GM12878 (cell line): ENCODE data around the gene BCAS2. TPM values are rescaled to one million over a fixed set of nuclear protein-coding genes. Genes with fewer than 3 reads are reported as not detected.

ENCODE experiments used
- ATAC-seq: fragments of 200-7000 bp; cut with Tn5 transposase; 3 replicates; pipeline ENCODE4 v1.9.1; 2020; ENCODE audit warnings: mild to moderate bottlenecking, moderate library complexity
- BruUV-seq: library from RNA; stranded (reverse); fragments of 400-500 nt; replicated peaks from 2 replicates; lab custom pipeline; 2021; lab: Mats Ljungman, UMichigan
- CTCF ChIA-PET: fragments of 300-600 bp; sonication (Branson Sonifier 250); formaldehyde crosslinking; extraction: SDS; loops from one replicate; lab custom pipeline; 2021; ENCODE audit warnings: inconsistent platforms; lab: Yijun Ruan, JAX
- POLR2A ChIA-PET: fragments of 350-600 bp; formaldehyde crosslinking; extraction: SDS; loops from one replicate; lab custom pipeline; 2021; ENCODE audit warnings: inconsistent platforms; lab: Charles Lee
- RAD21 ChIA-PET: fragments of 300-600 bp; sonication (Branson Sonifier 250); formaldehyde crosslinking; loops from one replicate; lab custom pipeline; 2023; ENCODE audit warnings: antibody characterized with exemption; ENCODE audit not compliant: unreplicated experiment; lab: Charles Lee
- SMC1A ChIA-PET: fragments of 300-600 bp; sonication (Branson Sonifier 250); formaldehyde crosslinking; loops from one replicate; lab custom pipeline; 2023; ENCODE audit not compliant: unreplicated experiment, uncharacterized antibody; lab: Charles Lee
- DNase-seq: peaks from one replicate; pipeline ENCODE4 v3.0.0-alpha.2; 2011; ENCODE audit warnings: low read depth, low spot score
- FAIRE-seq: peaks from 3 replicates; lab custom pipeline; 2011; peaks lifted over from hg19 to GRCh38; lab: Jason Lieb, UNC
- H2AFZ ChIP-seq: 2 replicates; pipeline ENCODE4 v1.6.0; 2011; ENCODE audit warnings: low read depth, low read length, control low read depth; ENCODE audit not compliant: control insufficient read depth
- H3K27ac ChIP-seq: 2 replicates; pipeline ENCODE4 v1.5.1; 2011; ENCODE audit warnings: control low read depth; ENCODE audit not compliant: control insufficient read depth, insufficient read depth
- H3K27me3 ChIP-seq, 2 experiments: replicated peaks in 1 of 2; 2 replicates each; pipeline versions ENCODE4 v1.6.0 to v1.6.1; 2011; ENCODE audit warnings: low read length in 1 of 2; ENCODE audit not compliant: control insufficient read depth in 2 of 2, insufficient read depth in 2 of 2
- H3K36me3 ChIP-seq, 2 experiments: 2 replicates each; pipeline ENCODE4 v1.5.1; 2011; ENCODE audit warnings: low read length in 1 of 2; ENCODE audit not compliant: control insufficient read depth in 2 of 2, insufficient read depth in 2 of 2
- H3K4me1 ChIP-seq: 2 replicates; pipeline ENCODE4 v1.6.1; 2011; ENCODE audit warnings: mild to moderate bottlenecking, low read length, moderate library complexity, mixed read lengths; ENCODE audit not compliant: control insufficient read depth, insufficient read depth
- H3K4me2 ChIP-seq: 2 replicates; pipeline ENCODE4 v1.6.0; 2011; ENCODE audit warnings: control low read depth; ENCODE audit not compliant: control insufficient read depth, insufficient read depth
- H3K4me3 ChIP-seq: fragments of 200-600 bp; sonication (generic); 2 replicates; pipeline ENCODE4 v1.5.1; 2016
- H3K79me2 ChIP-seq: 2 replicates; pipeline ENCODE4 v1.6.0; 2011; ENCODE audit warnings: low read length; ENCODE audit not compliant: control insufficient read depth, insufficient read depth
- H3K9ac ChIP-seq: 2 replicates; pipeline ENCODE4 v1.8.0; 2011; ENCODE audit warnings: low read length, control low read depth, mixed read lengths; ENCODE audit not compliant: control insufficient read depth, insufficient read depth
- H3K9me3 ChIP-seq: replicated peaks from 3 replicates; pipeline ENCODE4 v1.5.1; 2011; ENCODE audit warnings: mild to moderate bottlenecking, low read length; ENCODE audit not compliant: control insufficient read depth, insufficient read depth
- H4K20me1 ChIP-seq: 2 replicates; pipeline ENCODE4 v1.6.0; 2011; ENCODE audit not compliant: control insufficient read depth, insufficient read depth
- BRCA1 ChIP-seq: IDR thresholded peaks from 2 replicates; pipeline ENCODE4 v1.6.1; 2011; ENCODE audit warnings: low read depth, low read length, improper control_type of control experiment
- CEBPZ ChIP-seq: fragments of 150-350 bp; IDR thresholded peaks from 2 replicates; pipeline ENCODE4 v1.6.1; 2016; ENCODE audit warnings: low read depth, low read length
- CHD4 ChIP-seq: fragments of 200-600 bp; sonication (generic); IDR thresholded peaks from 2 replicates; pipeline ENCODE4 v1.6.1; 2016; ENCODE audit warnings: mild to moderate bottlenecking
- CREM ChIP-seq: IDR thresholded peaks from 2 replicates; pipeline ENCODE4 v1.6.1; 2014; ENCODE audit warnings: antibody characterized with exemption, low read depth
- GABPA ChIP-seq: IDR thresholded peaks from 2 replicates; pipeline ENCODE4 v1.6.1; 2014; ENCODE audit warnings: antibody characterized with exemption, low read depth, mild to moderate bottlenecking, inconsistent platforms
- HDGF ChIP-seq: fragments of 450-650 bp; IDR thresholded peaks from 2 replicates; pipeline ENCODE4 v1.6.1; 2016; ENCODE audit warnings: antibody characterized with exemption
- IRF3 ChIP-seq: fragments of 450-650 bp; IDR thresholded peaks from 2 replicates; pipeline ENCODE4 v1.6.1; 2014; ENCODE audit warnings: mild to moderate bottlenecking
- JUNB ChIP-seq: IDR thresholded peaks from 2 replicates; pipeline ENCODE4 v1.6.1; 2016; ENCODE audit warnings: antibody characterized with exemption, mild to moderate bottlenecking
- MEF2B ChIP-seq: fragments of 450-650 bp; IDR thresholded peaks from 2 replicates; pipeline ENCODE4 v1.6.1; 2018; ENCODE audit warnings: mild to moderate bottlenecking, moderate library complexity; ENCODE audit not compliant: partially characterized antibody, poor library complexity, severe bottlenecking
- NFXL1 ChIP-seq: fragments of 450-650 bp; IDR thresholded peaks from 2 replicates; pipeline ENCODE4 v1.6.1; 2017; ENCODE audit warnings: antibody characterized with exemption, mild to moderate bottlenecking, borderline replicate concordance
- SMAD5 ChIP-seq: IDR thresholded peaks from 2 replicates; pipeline ENCODE4 v1.6.1; 2016; ENCODE audit warnings: antibody characterized with exemption, low read depth
- YBX1 ChIP-seq: fragments of 450-650 bp; IDR thresholded peaks from 2 replicates; pipeline ENCODE4 v1.6.1; 2016; ENCODE audit warnings: antibody characterized with exemption
- WGBS: methylation state at CpG from one replicate; pipeline ENCODE4 v1.1.6; 2016; ENCODE audit warnings: low lambda C conversion rate; ENCODE audit not compliant: insufficient replicate concordance, insufficient coverage; ENCODE audit errors: missing lambda C conversion rate; 5-methylcytosine and 5-hydroxymethylcytosine counted together
- in situ Hi-C: fragments of 300-500 bp; cut with MboI; formaldehyde crosslinking; loops from 9 replicates; pipeline ENCODE4 v1.14.3; 2018; ENCODE audit warnings: mixed read lengths
- intact Hi-C: fragments of 100-400 bp; cut with micrococcal nuclease; formaldehyde crosslinking; loops from one replicate; pipeline ENCODE4 v1.14.2; 2022; ENCODE audit not compliant: unreplicated experiment
- polyA plus RNA-seq, 11 experiments: library from polyadenylated mRNA; depleted of rRNA in 4 of 11; unstranded in 6 of 11; stranded (reverse) in 5 of 11; fragments of >200 nt; fragmentation: Nextera tagmentation in 4 of 11; fragmentation: Illumina TruSeq in 1 of 11; extraction: Ambion mirVana in 4 of 11; extraction: Trizol in 1 of 11; gene quantifications; 1 replicate in 1 of 11; 2 replicates in 10 of 11; pipeline versions ENCODE4 v1.2.1 to v1.2.3, GENCODE V29; 2011 to 2016; ENCODE audit warnings: inconsistent platforms in 2 of 11, missing spikeins in 2 of 11, low read depth in 1 of 11
- total RNA-seq, 4 experiments: library from RNA; depleted of rRNA in 3 of 4; stranded (reverse); fragments of >200 nt in 3 of 4; fragmentation: Illumina TruSeq in 1 of 4; extraction: Trizol in 1 of 4; gene quantifications; 2 replicates each; pipeline versions ENCODE4 v1.2.1 to v1.2.3, GENCODE V29; 2013 to 2021

The BCAS2 gene
- total and polyA plus RNA-seq, 10 of the 15 experiments (the other 5 are each of a cell fraction or from before 2014, with no cell fraction given), result 37.3 to 129 (median 60.7) TPM

- RAD21 ChIA-PET, result interaction anchor here (0.5 kb wide), 1 partner anchor 212 kb away, joined by 3 read pairs; no protein-coding TSS in a partner anchor
- 94% methylated on average over 2 of the region's 2 CpGs for WGBS
- intact Hi-C loops, result no loop called here
- TF ChIP-seq CREM (no peak), YBX1 (no peak), MEF2B (no peak), NFXL1 (no peak)
- TF ChIP-seq, all 136 proteins: peak for 0
- no peak overlapping the region for H3K9ac ChIP-seq
- H3K36me3 ChIP-seq, result no peaks in the 10 kb centered on the region
- no peaks in the 10 kb centered on the region for H3K27me3 ChIP-seq
- SMC1A ChIA-PET, result no interaction called here
- DNase-seq (no peak), FAIRE-seq (no peak), ATAC-seq (no peak)
- no peaks in the 10 kb centered on the region for H3K9me3 ChIP-seq
- BruUV-seq, result no TSS peak
- H3K79me2 ChIP-seq, result no peaks in the 10 kb centered on the region
- H3K4me3 ChIP-seq, result no peak overlapping the region
- in situ Hi-C loops, result no loop called here
- CTCF ChIA-PET, result no interaction called here
- H2AFZ ChIP-seq, result no peak overlapping the region
- POLR2A ChIA-PET, result no interaction called here
- H3K4me1 ChIP-seq, result no peaks in the 10 kb centered on the region
- H3K4me2 ChIP-seq, result no peak overlapping the region
- H3K27ac ChIP-seq, result no peak overlapping the region
- H4K20me1 ChIP-seq, result no peaks in the 10 kb centered on the region
Observed at GRCh38 chr1:114530224-114530623, 51.2 kb downstream of the BCAS2 start.

- intact Hi-C loops, result no loop called here
- POLR2A ChIA-PET, result no interaction called here
- peak overlapping the region; percentile 34; the same call in 1 of the 2 replicates for H2AFZ ChIP-seq
- in situ Hi-C loops, result no loop called here
- H3K9ac ChIP-seq, result no peak overlapping the region
- no peaks in the 10 kb centered on the region for H4K20me1 ChIP-seq
- SMC1A ChIA-PET, result interaction anchor here (1.2 to 2.2 kb wide), 3 partner anchors 17 to 97 kb away, joined by 3 to 6 read pairs (median 4); no protein-coding TSS in a partner anchor
- RAD21 ChIA-PET, result interaction anchor here (0.8 kb wide), 1 partner anchor 16 kb away, joined by 3 read pairs; no protein-coding TSS in a partner anchor
- H3K36me3 ChIP-seq, result no peaks in the 10 kb centered on the region
- no peaks in the 10 kb centered on the region for H3K9me3 ChIP-seq
- no peak for DNase-seq
- no TSS peak for BruUV-seq
- ATAC-seq, result peak; percentile 78
- no peak overlapping the region for H3K4me2 ChIP-seq
- H3K27me3 ChIP-seq, result no peaks in the 10 kb centered on the region
- no peaks in the 10 kb centered on the region for H3K4me1 ChIP-seq
- CTCF ChIA-PET, result interaction anchor here (0.9 to 1.7 kb wide), 2 partner anchors 10 to 243 kb away, joined by 3 to 4 read pairs; no protein-coding TSS in a partner anchor
- H3K27ac ChIP-seq, result no peak overlapping the region
- no peak overlapping the region for H3K4me3 ChIP-seq
- no peaks in the 10 kb centered on the region for H3K79me2 ChIP-seq
- peak; percentile 73 for FAIRE-seq
- TF ChIP-seq CEBPZ (no peak), GABPA (no peak), SMAD5 (no peak), CHD4 (no peak), BRCA1 (no peak), JUNB (no peak), HDGF (no peak), IRF3 (no peak)
Observed at GRCh38 chr1:114524944-114525343, 56.5 kb downstream of the BCAS2 start.
